Gastroesophageal sphincter (tissue), 4 donors: ENCODE data around the gene LHX8. TPM values are rescaled to one million over a fixed set of nuclear protein-coding genes. Genes with fewer than 3 reads are reported as not detected.

Experiments
- ATAC-seq: fragments of 150-250 bp; one replicate; pipeline ENCODE4 v1.9.1; 2016; ENCODE audit warnings: mild to moderate bottlenecking, moderate library complexity
- H3K27ac ChIP-seq, 4 donors: fragments of 200-600 bp; sonication (generic) in 3 of 4; 1 replicate in 3 of 4; 2 replicates in 1 of 4; pipeline ENCODE4 v1.5.1; 2016 to 2019
- H3K27me3 ChIP-seq: fragments of 200-600 bp; sonication (generic); one replicate; pipeline ENCODE4 v1.5.1; 2019
- H3K36me3 ChIP-seq, 2 donors: fragments of 200-600 bp; sonication (generic); one replicate each; pipeline ENCODE4 v1.5.1; 2019; ENCODE audit warnings: control low read depth in 1 of 2
- H3K4me1 ChIP-seq, 3 donors: fragments of 200-600 bp; sonication (generic); 1 replicate in 2 of 3; 2 replicates in 1 of 3; pipeline ENCODE4 v1.5.1; 2016 to 2019; ENCODE audit warnings: control low read depth in 2 of 3
- H3K4me3 ChIP-seq, 2 donors: fragments of 200-600 bp; sonication (generic); one replicate each; pipeline ENCODE4 v1.5.1; 2019; ENCODE audit warnings: mild to moderate bottlenecking in 1 of 2, moderate library complexity in 1 of 2
- H3K9me3 ChIP-seq, 3 donors: fragments of 200-600 bp; sonication (generic); one replicate each; pipeline ENCODE4 v1.5.1; 2017 to 2019; ENCODE audit warnings: control low read depth in 2 of 3
- CTCF ChIP-seq, 4 experiments: fragments of 200-600 bp in 2 of 4; fragments of 450-650 bp in 2 of 4; sonication (generic) in 1 of 4; IDR thresholded peaks; one replicate each; pipeline ENCODE4 v1.5.1; 2017 to 2019; ENCODE audit warnings: antibody characterized with exemption in 4 of 4, mild to moderate bottlenecking in 2 of 4, moderate library complexity in 2 of 4
- EP300 ChIP-seq: sonication (generic); formaldehyde crosslinking; IDR thresholded peaks from one replicate; pipeline ENCODE4 v1.6.1; 2017; ENCODE audit warnings: antibody characterized with exemption, mild to moderate bottlenecking
- POLR2A ChIP-seq, 2 donors: fragments of 450-650 bp; IDR thresholded peaks; one replicate each; pipeline ENCODE4 v1.6.1; 2017; ENCODE audit warnings: antibody characterized with exemption in 2 of 2, mild to moderate bottlenecking in 2 of 2, moderate library complexity in 1 of 2
- POLR2AphosphoS5 ChIP-seq: sonication (generic); formaldehyde crosslinking; IDR thresholded peaks from one replicate; pipeline ENCODE4 v1.6.1; 2017; ENCODE audit warnings: antibody characterized with exemption
- WGBS, 2 donors: methylation state at CpG; one replicate each; pipeline ENCODE4 v1.1.5; 2018; ENCODE audit warnings: low coverage in 1 of 2; 5-methylcytosine and 5-hydroxymethylcytosine counted together
- total RNA-seq, 4 donors: library from RNA; depleted of rRNA; stranded (reverse); fragments of >200 nt; gene quantifications; one replicate each; pipeline ENCODE4 v1.1.0, GENCODE V29; 2016

The LHX8 gene
- total RNA-seq, 4 donors from 2014 or later: not detected

- ATAC-seq: no peak
- 0 to 22% methylated on average over 1 to 4 of the region's 23 CpGs for WGBS, 2 donors
- no peak overlapping the region for H3K4me3 ChIP-seq
- H3K4me1 ChIP-seq: no peaks in the 10 kb centered on the region
- no peaks in the 10 kb centered on the region for H3K36me3 ChIP-seq
- H3K27me3 ChIP-seq: peaks cover 76% of the 10 kb centered on the region
- no peak overlapping the region for H3K27ac ChIP-seq
- TF ChIP-seq POLR2A (IDR thresholded peaks at IDR 0.05) (no peak), CTCF (IDR thresholded peaks at IDR 0.05) (no peak), EP300 (no peak), POLR2AphosphoS5 (no peak)
- peaks cover 0 to 17% (median 0%) of the 10 kb centered on the region in 3 donors for H3K9me3 ChIP-seq
These were observed 9.7 kb upstream of the LHX8 start for GRCh38 chr1:75124510-75124909.

GRCh38 chr1:75125161-75125726 lies 8.9 kb upstream of the LHX8 start:
- Histone ChIP-seq H3K27me3 (peaks cover 84% of the 10 kb centered on the region), H3K4me1 (peaks cover 0 to 4% (median 0%) of the 10 kb centered on the region in 3 donors), H3K36me3 (no peaks in the 10 kb centered on the region), H3K4me3 (no peak overlapping the region), H3K9me3 (peaks cover 0 to 19% (median 0%) of the 10 kb centered on the region in 3 donors), H3K27ac (no peak overlapping the region)
- ATAC-seq: no peak
- 29 to 36% methylated on average over 4 to 13 of the region's 38 CpGs for WGBS, 2 donors
- no peak for TF ChIP-seq EP300
- TF ChIP-seq POLR2A (IDR thresholded peaks at IDR 0.05): no peak
- no peak for TF ChIP-seq POLR2AphosphoS5
- TF ChIP-seq CTCF (IDR thresholded peaks at IDR 0.05): no peak

- WGBS, 2 donors: 11 to 34% methylated on average over 6 to 9 of the region's 12 CpGs
These were observed 7.5 kb upstream of the LHX8 start for GRCh38 chr1:75126611-75127101.

GRCh38 chr1:75127916-75128717 lies 6.1 kb upstream of the LHX8 start:
- no peak overlapping the region for H3K27ac ChIP-seq
- H3K27me3 ChIP-seq: peaks cover 98% of the 10 kb centered on the region
- H3K9me3 ChIP-seq: peaks cover 0 to 23% (median 0%) of the 10 kb centered on the region in 3 donors
- TF ChIP-seq POLR2AphosphoS5 (no peak), EP300 (no peak), POLR2A (IDR thresholded peaks at IDR 0.05) (no peak), CTCF (IDR thresholded peaks at IDR 0.05) (no peak)
- no peak for ATAC-seq
- H3K36me3 ChIP-seq: no peaks in the 10 kb centered on the region
- H3K4me1 ChIP-seq: peaks cover 0 to 14% (median 0%) of the 10 kb centered on the region in 3 donors
- H3K4me3 ChIP-seq: no peak overlapping the region
- WGBS, 2 donors: 9% methylated on average over 26 of the region's 27 CpGs

More at GRCh38 chr1:75126611-75127101, 7.5 kb upstream of the LHX8 start:
- no peak overlapping the region for H3K27ac ChIP-seq
- peaks cover 0 to 14% (median 0%) of the 10 kb centered on the region in 3 donors for H3K4me1 ChIP-seq
- H3K36me3 ChIP-seq: no peaks in the 10 kb centered on the region
- peaks cover 0 to 23% (median 0%) of the 10 kb centered on the region in 3 donors for H3K9me3 ChIP-seq
- TF ChIP-seq POLR2AphosphoS5: no peak
- TF ChIP-seq CTCF (IDR thresholded peaks at IDR 0.05): no peak
- no peak for TF ChIP-seq POLR2A (IDR thresholded peaks at IDR 0.05)
- no peak for TF ChIP-seq EP300
- H3K4me3 ChIP-seq: no peak overlapping the region
- ATAC-seq: no peak
- H3K27me3 ChIP-seq: peaks cover 91% of the 10 kb centered on the region
